Suppressor macrophage treated with lipopolysaccharide for 4 hours (primary cell): ENCODE results near the gene PROK2.

Source experiments
- DNase-seq: peaks from one replicate; pipeline ENCODE4 v3.0.0-alpha.2; 2020

Gene PROK2

DNA sequence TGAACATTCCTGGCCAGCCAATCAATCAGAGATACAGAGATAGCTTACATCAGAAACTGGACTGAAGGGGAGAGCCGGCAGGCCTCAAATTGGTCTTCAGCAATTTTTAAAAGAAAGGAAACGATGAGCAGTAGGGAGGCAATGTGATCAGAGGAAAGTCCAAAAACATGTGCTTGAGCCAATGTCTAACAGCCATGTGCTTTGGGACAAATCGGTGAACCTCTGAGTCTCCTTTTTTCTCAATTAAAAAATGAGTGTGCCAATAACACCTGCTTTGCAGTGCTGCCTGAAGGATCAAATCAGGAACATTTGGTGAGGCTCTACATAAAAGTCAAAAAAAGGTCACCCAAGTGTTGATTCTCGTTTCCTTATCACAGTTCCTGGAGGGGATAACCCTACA lies 52.3 kb downstream of the PROK2 start:
- DNase-seq = no peak

DNA sequence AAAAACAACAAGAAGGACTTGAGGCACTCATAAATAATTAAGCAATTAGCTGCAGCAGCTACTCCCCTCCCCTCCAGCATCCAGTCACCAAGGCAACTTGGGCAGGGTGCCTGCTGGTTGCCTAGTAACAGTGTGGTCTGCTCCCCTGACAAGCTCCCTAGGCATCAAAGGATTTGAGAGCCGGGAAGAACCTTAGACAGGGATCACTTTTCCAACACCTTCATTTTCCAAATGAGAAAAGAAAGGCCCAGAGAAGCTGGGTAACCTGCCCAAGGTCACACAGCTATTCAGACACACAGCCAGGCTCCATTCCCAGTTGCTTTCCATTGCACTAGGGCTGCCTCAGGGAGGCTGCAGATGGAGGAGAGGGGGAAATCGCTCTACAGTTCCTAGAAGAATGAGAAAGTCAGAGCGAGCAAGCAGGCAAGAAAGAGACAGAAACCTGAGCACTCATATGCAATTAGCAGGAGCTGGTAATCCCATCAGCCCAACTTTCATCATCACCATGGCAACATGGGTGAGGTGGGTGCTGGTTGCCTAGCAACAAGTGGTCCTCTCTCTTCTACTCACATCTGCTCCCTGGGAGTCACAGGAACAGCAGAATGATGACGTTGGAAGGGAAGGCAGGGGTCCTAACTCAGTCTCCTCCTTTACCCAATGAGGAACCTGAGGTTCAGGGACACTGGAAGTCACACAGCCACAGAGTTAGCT lies 56.2 kb downstream of the PROK2 start:
- no peak for DNase-seq

GRCh38 chr3:71726146-71726545 lies 58.8 kb downstream of the PROK2 start:
- DNase-seq = peak; percentile 16

DNA sequence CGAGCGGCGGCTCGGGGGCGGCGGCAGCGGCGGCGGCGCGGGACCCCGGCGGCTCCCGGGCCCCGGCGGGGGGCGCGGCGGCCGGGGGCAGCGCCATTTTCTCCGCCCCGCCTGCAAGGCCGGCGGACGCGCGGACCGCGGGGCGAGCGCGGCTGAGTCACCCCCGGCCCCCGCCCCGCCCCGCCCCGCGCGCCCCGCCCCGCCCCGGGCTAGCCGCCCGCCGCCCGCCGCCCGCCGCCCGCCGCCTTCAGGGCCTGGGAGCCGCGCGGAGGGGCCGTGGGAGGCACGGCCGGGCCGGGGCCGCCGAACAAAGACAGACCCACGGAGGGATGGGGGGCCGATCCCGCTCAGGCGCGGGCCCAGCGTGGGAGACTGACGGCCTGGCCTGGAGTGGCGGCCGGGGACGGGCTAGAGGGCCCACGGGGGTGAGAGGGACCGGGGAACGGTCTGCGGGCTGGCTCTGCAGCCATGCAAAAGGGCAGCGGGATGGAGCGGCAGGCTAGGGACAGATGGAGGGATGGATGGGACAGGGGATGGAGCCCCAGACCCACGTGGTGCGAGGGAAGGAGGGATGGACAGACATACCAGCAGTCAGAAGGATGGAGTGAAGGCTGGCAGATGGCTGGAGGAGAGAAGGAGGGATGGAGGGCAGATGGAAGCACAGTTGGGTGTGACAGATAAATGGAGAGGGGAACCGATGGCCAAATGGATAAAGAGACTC lies 59.5 kb downstream of the PROK2 start, which contains the start of gene EIF4E3:
EIF4E3 (minus strand) TSS at position 132 of the 721 bp plus-strand sequence; CDS start at position 97, 35 bp downstream.
- peak; percentile 65 for DNase-seq

- peak; percentile 28 for DNase-seq
Measured at GRCh38 chr3:71724584-71725270, 60.2 kb downstream of the PROK2 start.

DNA sequence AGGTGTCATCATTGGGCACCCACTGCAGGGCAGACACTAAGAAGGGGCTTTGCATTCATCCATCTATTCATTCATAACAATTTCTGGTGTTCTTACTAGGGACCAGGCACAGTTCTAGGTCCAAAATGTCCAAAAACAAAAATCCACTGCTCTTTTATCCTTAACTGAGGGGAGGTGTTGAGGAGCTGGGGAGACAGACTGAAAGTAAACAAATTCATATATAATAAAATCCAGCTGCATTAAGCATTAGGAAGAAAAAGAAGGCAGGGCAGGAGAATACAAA lies 60.8 kb downstream of the PROK2 start:
- no peak for DNase-seq

DNA sequence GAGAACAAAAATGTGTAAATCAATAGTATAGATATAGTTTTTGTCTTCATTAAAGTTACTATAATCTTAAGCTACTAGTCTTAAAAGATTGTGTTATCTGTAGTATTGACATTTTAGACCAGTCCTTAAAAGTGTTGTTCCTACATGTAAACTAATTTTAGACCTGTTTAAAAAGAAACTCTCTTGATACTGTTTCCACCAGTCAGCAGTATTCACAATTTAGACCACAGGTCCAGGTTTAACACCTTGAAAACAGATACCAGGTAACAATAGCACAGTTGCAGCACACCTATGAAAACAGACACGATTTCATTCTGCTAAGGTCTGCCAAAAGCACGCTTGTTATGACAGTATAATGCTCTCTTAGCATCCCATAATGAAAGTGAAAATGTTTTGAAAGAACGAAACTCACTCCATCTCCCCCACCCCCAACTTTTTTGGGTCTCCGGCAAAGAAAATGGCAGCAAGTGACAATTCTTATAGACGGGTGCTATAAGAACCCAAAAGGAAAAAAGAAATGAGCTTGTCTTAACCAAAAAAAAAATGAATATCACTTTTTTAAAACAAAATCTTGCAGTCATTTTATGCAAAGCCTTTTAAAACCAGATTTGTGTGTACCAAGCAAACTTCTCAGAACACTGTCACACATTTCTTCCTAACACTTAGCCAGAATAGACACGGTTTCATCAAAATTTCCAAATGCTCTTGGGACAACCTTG lies 61.3 kb downstream of the PROK2 start:
- peak; percentile 58 for DNase-seq

GRCh38 chr3:71722693-71723092 lies 62.3 kb downstream of the PROK2 start:
- no peak for DNase-seq
